22Rv1 (cell line): ENCODE measurements around the gene TTC33.

Experiments
- ZFX ChIP-seq: fragments of 450-650 bp; IDR thresholded peaks from 2 replicates; pipeline ENCODE4 v1.6.1; 2017; ENCODE audit warnings: antibody characterized with exemption, borderline replicate concordance
- TF ChIP-seq, protein P1 (sequence below): fragments of 450-650 bp; IDR thresholded peaks from 2 replicates; pipeline ENCODE4 v1.5.1; 2017; ENCODE audit warnings: mild to moderate bottlenecking

DNA sequence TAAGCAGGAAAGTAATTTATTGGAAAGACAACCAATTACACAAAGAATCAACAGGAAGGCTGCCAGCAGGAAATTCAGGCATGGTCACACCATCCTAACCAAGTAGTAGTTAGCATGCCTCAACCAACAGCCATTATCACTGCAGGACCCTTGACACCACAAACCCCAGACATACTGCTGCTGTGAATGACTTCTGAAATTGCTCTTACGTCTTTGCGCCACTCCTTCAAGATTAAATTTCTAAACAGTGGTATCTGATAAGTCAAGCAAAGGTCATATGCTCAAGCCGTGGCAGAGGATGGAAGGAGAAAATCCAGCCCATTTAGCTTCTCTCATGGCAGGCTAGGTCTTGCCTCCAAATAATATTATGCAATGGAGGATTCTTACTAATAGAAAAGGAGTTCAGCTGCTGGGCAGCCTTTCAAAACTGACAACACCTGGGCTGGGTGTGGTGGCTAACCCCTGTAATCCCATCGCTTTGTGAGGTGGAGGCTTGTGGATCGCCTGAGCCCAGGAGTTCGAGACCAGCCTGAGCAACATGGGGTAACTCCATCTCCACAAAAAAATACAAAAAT lies 81.0 kb downstream of the TTC33 start:
- TF ChIP-seq, protein P1, sequence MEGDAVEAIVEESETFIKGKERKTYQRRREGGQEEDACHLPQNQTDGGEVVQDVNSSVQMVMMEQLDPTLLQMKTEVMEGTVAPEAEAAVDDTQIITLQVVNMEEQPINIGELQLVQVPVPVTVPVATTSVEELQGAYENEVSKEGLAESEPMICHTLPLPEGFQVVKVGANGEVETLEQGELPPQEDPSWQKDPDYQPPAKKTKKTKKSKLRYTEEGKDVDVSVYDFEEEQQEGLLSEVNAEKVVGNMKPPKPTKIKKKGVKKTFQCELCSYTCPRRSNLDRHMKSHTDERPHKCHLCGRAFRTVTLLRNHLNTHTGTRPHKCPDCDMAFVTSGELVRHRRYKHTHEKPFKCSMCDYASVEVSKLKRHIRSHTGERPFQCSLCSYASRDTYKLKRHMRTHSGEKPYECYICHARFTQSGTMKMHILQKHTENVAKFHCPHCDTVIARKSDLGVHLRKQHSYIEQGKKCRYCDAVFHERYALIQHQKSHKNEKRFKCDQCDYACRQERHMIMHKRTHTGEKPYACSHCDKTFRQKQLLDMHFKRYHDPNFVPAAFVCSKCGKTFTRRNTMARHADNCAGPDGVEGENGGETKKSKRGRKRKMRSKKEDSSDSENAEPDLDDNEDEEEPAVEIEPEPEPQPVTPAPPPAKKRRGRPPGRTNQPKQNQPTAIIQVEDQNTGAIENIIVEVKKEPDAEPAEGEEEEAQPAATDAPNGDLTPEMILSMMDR, result no peak
- no peak for TF ChIP-seq ZFX
